ENCODE results near the gene MYO7B. TPM values are rescaled to one million over a fixed set of nuclear protein-coding genes. Genes with fewer than 3 reads are reported as not detected.
"Not testable (repeated sequence)": the region's sequence is repeated elsewhere in the genome, so short reads cannot be mapped to it uniquely, and the experiment has no call there.

MYO7B gene
- total RNA-seq, 1 donor = 0.18 TPM

DNA sequence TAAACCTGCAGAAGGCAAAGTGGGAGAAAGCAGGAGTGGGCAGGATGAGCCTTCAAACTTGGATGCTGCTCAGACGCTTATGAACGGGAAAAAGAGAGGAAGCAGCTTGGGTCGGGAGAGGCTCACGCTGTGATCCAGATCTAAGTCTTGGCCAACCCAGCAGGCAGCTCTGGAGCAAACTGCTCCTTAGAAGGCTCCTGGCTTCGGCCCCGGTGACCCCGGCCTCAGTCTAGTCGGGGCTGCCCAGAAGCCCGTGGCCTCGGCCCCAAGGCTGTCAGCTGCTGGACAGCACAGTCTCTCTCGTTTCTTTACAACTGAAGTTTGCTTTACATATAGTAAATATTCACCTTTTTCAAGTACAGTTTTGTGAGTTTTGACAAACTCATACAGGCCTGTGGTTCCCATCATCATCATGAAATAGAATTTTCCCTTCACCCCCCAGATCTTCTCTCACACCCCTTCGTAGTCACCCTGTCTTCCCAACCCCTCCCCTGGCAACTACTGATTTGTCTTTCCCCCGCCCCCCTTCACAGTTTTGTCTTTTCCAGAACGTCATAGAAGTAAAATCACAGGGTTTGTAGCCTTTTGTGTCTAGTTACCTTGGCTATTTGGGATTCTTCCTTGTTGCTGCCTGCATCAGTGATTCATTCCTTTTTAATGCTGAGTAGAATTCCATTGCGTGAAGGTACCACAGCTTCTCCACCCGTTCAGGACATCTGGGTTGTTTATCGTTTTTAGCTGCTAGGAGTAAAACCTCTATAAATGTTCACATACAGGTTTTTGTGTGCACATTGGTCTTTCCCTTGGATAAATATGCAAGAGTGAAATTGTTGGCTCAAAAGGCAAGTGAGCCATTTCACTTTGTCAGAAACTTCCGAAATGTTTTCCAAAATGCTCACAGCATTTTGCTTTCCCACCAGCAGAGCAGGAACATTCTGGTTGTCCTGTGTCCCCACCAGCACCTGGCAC, 35.1 kb downstream of the MYO7B start:
- DNase-seq (ENCODE audit: low read depth) = peak; percentile 74
- H3K4me3 ChIP-seq (ENCODE audit: low read depth, low read length) = no peak overlapping the region
- TF ChIP-seq, protein P1, sequence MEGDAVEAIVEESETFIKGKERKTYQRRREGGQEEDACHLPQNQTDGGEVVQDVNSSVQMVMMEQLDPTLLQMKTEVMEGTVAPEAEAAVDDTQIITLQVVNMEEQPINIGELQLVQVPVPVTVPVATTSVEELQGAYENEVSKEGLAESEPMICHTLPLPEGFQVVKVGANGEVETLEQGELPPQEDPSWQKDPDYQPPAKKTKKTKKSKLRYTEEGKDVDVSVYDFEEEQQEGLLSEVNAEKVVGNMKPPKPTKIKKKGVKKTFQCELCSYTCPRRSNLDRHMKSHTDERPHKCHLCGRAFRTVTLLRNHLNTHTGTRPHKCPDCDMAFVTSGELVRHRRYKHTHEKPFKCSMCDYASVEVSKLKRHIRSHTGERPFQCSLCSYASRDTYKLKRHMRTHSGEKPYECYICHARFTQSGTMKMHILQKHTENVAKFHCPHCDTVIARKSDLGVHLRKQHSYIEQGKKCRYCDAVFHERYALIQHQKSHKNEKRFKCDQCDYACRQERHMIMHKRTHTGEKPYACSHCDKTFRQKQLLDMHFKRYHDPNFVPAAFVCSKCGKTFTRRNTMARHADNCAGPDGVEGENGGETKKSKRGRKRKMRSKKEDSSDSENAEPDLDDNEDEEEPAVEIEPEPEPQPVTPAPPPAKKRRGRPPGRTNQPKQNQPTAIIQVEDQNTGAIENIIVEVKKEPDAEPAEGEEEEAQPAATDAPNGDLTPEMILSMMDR (IDR thresholded peaks at IDR 0.05; ENCODE audit: insufficient read depth, low read length) = no peak

DNA sequence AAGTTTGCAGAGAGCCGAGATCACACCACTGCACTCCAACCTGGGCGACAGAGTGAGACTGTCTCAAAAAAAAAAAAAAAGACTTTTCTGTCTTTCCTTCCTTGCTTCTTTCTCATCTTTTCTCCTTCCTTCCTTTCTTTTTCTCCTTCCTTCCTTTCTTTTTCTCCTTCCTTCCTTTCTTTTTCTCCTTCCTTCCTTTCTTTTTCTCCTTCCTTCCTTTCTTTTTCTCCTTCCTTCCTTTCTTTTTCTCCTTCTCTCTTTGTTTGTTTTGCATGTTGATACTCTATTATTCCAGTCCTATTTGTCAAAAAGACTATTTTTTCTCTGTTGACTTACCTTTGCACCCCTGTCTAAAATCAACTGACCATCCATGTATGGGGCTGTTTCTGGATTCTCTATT, 36.9 kb downstream of the MYO7B start:
- not testable (repeated sequence) for DNase-seq (ENCODE audit: low read depth); H3K4me3 ChIP-seq (ENCODE audit: low read depth, low read length)

DNA sequence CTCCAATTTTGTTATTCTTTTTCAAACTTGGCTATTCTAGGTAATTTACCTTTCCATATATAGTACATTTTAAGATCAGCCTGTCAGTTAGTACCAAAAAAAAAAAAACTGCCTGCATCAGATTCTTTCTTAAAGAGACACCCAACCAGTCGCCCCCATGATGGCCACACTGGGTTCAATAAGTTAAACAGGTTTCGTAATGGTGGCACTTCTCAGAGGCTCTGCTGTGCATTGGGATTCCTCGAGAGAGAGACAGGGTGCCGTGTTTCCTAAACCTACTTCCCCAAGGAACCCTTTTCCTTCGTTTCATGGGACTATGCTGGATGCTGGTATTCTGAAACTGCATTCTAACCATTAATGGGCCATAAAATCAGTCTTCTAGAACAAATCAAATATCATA, 37.4 kb downstream of the MYO7B start:
- DNase-seq (ENCODE audit: low read depth) = no peak
- H3K4me3 ChIP-seq (ENCODE audit: low read depth, low read length) = no peak overlapping the region
- TF ChIP-seq, protein P1 (IDR thresholded peaks at IDR 0.05; ENCODE audit: insufficient read depth, low read length) = no peak

DNA sequence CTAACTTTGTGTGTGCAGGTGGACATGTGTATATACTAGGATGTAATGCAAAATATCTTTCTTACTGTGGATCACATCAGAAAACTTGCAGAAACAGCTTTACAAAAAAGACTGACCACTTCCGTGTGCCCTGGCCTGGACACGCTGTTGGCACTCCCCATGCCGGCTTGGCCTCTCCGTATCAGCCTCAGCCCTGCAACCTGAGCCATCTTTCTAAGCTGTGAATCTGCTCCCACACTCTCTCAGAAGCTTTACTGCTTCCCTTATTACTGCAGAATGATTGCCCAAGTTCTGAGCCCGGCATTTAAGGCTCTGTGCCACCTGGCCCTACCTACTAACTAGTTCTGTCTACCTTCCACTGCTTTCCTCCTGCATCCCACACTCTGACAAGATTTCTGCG, 37.8 kb downstream of the MYO7B start:
- no peak for DNase-seq (ENCODE audit: low read depth)
- TF ChIP-seq, protein P1 (IDR thresholded peaks at IDR 0.05; ENCODE audit: insufficient read depth, low read length) = no peak
- H3K4me3 ChIP-seq (ENCODE audit: low read depth, low read length) = no peak overlapping the region

DNA sequence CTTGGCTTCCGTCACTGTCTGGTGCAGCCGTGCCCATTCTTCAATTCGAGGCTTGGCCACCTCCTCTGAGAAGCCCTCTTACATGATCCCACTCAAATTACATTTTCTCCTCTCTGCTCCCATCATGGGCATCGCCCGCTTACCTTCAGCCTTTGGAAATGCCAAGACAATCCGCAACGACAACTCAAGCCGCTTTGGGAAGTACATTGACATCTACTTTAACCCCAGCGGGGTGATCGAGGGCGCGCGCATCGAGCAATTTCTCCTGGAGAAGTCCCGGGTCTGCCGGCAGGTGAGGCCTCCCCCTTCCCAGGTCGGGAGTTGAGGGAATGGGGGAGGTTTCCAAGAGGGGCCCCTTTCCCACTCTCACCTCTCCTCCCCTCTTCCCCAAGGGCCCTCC, 38.3 kb downstream of the MYO7B start:
- no peak overlapping the region for H3K4me3 ChIP-seq (ENCODE audit: low read depth, low read length)
- no peak for DNase-seq (ENCODE audit: low read depth)
- TF ChIP-seq, protein P1 (IDR thresholded peaks at IDR 0.05; ENCODE audit: insufficient read depth, low read length) = no peak

DNA sequence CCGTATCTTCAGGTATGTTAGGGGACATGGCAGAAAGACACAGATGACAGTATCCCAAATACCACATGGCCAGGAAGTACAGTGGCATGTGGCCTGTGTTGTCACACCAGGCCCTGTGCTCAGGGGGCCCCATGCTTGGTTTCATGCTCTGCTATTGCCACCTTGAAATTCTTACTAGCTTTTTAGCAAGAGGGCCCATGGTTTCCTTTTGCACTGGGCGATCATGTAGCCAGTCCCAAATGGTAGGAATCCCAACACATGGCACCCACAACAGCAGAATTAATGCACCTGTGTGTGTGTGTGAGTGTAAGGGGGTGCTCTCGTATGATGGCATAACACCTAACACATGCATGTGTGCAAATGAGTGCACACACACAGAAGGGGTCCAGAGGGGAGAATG, 39.2 kb downstream of the MYO7B start:
- TF ChIP-seq, protein P1 (IDR thresholded peaks at IDR 0.05; ENCODE audit: insufficient read depth, low read length) = no peak
- H3K4me3 ChIP-seq (ENCODE audit: low read depth, low read length) = no peak overlapping the region
- DNase-seq (ENCODE audit: low read depth) = no peak

DNA sequence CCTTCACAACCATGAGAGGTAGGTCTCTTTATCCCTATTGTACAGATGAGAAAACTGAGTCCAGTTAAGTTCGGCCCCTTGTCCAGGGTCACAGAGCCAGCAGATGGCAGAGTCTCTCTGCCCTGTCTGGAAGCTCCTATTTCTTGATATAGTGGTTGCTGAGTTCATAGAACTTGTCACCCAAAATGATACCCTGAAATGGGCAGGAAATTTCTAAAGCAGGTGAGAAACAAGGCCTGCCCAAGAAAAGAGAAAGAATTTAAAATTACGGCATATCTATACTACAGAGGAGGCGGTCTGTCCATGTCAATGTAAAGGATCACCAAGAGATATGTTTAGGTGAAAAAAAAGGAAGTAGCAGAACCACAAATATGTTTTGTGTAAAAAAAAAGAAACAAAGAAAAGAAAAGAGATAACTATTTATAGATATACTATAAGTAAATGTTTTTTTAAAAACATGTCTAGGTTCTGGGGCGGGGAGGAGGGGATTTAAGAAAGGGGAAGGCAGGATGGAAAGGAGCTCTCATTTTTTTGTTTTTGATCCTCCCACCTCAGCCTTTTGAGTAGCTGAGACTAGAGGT, 39.8 kb downstream of the MYO7B start:
- TF ChIP-seq, protein P1 (IDR thresholded peaks at IDR 0.05; ENCODE audit: insufficient read depth, low read length) = no peak
- no peak overlapping the region for H3K4me3 ChIP-seq (ENCODE audit: low read depth, low read length)
- DNase-seq (ENCODE audit: low read depth) = no peak
